AG04450 (cell line): ENCODE results near the gene PTPRG. TPM values are rescaled to one million over a fixed set of nuclear protein-coding genes. Genes with fewer than 3 reads are reported as not detected.

Experiments
- CTCF ChIA-PET: fragments of 300-600, 350-600 bp; formaldehyde crosslinking; extraction: SDS; loops from one replicate; lab custom pipeline; 2022; ENCODE audit warnings: antibody characterized with exemption, inconsistent platforms; lab: Charles Lee
- POLR2A ChIA-PET: fragments of 350-600 bp; formaldehyde crosslinking; extraction: SDS; loops from one replicate; lab custom pipeline; 2021; ENCODE audit warnings: antibody characterized with exemption, inconsistent platforms; lab: Yijun Ruan, JAX
- DNase-seq: peaks from one replicate; pipeline ENCODE4 v3.0.0-alpha.2; 2011; ENCODE audit warnings: low read depth, low spot score
- H3K27ac ChIP-seq: one replicate; pipeline ENCODE4 v1.5.1; 2012; ENCODE audit warnings: low read depth, low read length, control low read depth
- H3K27me3 ChIP-seq: one replicate; pipeline ENCODE4 v1.6.0; 2012; ENCODE audit warnings: low read length; ENCODE audit not compliant: control insufficient read depth, insufficient read depth
- H3K4me3 ChIP-seq: 2 replicates; pipeline ENCODE4 v1.5.1; 2011; ENCODE audit warnings: mild to moderate bottlenecking, low read depth, low read length, control low read depth
- H3K9me3 ChIP-seq: 2 replicates; pipeline ENCODE4 v1.5.1; 2012; ENCODE audit warnings: low read length; ENCODE audit not compliant: control insufficient read depth, insufficient read depth
- polyA plus RNA-seq: library from polyadenylated mRNA; depleted of rRNA; stranded (reverse); fragments of >200 nt; gene quantifications from 2 replicates; pipeline ENCODE4 v1.2.3, GENCODE V29; 2011
- TF ChIP-seq, protein P1 (sequence below): IDR thresholded peaks from 2 replicates; pipeline ENCODE4 v1.5.1; 2011; ENCODE audit warnings: low read depth, low read length, control low read depth, inconsistent platforms

PTPRG gene
- polyA plus RNA-seq, 1 experiment = 26.5 TPM

DNA sequence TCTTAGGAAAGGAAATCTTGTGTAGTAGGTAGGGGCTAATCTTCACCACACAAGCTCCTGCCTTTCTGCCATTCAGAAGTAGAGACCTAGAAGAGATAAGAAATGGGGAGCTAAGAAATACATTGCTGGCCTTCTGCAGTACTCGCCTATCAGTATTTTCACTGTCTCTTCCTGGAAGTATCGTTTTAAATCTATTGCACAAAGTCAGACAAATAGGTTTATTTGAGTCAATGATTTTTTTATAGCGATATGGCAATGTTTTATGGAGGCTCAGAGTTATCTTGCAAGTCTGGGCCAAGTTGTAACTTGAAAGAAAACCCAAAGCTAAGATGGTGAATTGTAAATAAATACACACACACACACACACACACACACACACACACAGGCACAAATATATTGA is 103.8 kb downstream of the PTPRG start:
- no peaks in the 10 kb centered on the region for H3K27me3 ChIP-seq
- H3K27ac ChIP-seq = no peak overlapping the region
- H3K4me3 ChIP-seq = no peak overlapping the region
- TF ChIP-seq, protein P1, sequence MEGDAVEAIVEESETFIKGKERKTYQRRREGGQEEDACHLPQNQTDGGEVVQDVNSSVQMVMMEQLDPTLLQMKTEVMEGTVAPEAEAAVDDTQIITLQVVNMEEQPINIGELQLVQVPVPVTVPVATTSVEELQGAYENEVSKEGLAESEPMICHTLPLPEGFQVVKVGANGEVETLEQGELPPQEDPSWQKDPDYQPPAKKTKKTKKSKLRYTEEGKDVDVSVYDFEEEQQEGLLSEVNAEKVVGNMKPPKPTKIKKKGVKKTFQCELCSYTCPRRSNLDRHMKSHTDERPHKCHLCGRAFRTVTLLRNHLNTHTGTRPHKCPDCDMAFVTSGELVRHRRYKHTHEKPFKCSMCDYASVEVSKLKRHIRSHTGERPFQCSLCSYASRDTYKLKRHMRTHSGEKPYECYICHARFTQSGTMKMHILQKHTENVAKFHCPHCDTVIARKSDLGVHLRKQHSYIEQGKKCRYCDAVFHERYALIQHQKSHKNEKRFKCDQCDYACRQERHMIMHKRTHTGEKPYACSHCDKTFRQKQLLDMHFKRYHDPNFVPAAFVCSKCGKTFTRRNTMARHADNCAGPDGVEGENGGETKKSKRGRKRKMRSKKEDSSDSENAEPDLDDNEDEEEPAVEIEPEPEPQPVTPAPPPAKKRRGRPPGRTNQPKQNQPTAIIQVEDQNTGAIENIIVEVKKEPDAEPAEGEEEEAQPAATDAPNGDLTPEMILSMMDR = no peak
- POLR2A ChIA-PET = no interaction called here
- CTCF ChIA-PET = interaction anchor here (0.6 to 0.8 kb wide), 2 partner anchors 13 to 181 kb away, joined by 3 read pairs; no protein-coding TSS in a partner anchor
- H3K9me3 ChIP-seq = no peaks in the 10 kb centered on the region
- DNase-seq = no peak

DNA sequence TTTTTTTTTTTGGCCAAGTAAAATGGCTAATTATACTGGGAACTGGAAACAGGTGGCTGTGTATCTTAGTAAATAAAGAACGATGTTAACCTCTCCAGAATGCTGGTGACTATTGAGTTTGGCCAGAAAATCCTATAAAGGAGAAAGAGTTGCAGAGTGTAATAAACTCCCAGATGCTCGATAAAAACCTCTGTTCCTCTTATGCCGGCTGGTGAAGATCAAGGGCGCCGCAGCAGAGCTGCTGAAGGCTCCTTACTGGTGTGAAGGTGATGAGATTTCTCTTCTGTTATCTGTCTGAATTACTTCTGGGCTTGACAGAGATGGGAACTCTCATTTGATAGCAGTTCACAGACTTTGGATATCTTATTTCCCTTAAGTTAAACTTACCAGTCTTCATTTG is 104.6 kb downstream of the PTPRG start:
- TF ChIP-seq, protein P1 = no peak
- H3K27ac ChIP-seq = no peak overlapping the region
- H3K27me3 ChIP-seq = no peaks in the 10 kb centered on the region
- no peak overlapping the region for H3K4me3 ChIP-seq
- CTCF ChIA-PET = interaction anchor here (0.6 to 0.8 kb wide), 2 partner anchors 12 to 180 kb away, joined by 3 read pairs; no protein-coding TSS in a partner anchor
- POLR2A ChIA-PET = no interaction called here
- no peak for DNase-seq
- H3K9me3 ChIP-seq = no peaks in the 10 kb centered on the region

DNA sequence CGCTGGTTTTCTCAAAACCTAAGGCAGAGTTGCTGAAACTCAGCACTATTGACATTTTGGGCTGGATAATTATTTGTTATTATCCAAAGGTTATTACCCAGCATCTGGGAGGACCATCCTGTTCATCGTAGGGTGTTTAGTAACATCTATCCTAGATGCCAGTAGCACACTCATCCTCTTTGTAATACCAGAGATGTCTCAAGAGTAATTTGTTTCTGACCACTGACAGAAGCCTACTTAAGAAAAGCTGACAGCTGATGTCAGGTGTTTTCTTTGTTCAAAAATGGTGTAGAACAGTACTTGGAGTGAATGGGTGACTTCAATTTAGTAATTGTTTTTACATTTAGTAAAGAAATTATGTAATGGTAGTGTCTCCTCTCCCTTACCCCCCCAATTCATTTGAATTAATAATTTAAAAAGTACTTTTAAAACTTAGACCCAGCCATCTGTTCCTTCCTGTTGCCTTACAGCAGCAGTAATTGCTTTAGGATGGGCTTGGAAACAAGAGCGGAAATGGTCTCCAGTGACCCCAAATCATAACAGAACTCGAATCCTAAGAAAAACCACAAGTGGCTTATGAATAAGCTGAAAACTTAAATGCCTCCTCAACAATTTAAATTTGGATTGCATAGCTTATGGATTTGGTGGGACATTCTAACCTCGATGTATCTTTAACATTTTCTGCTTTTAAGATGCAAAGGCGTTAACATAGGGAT is 105.4 kb downstream of the PTPRG start:
- H3K9me3 ChIP-seq = no peaks in the 10 kb centered on the region
- no peak overlapping the region for H3K4me3 ChIP-seq
- POLR2A ChIA-PET = no interaction called here
- CTCF ChIA-PET = interaction anchor here (0.6 kb wide), 1 partner anchor 101 kb away, joined by 3 read pairs; no protein-coding TSS in a partner anchor
- TF ChIP-seq, protein P1 = no peak
- H3K27ac ChIP-seq = no peak overlapping the region
- no peak for DNase-seq
- no peaks in the 10 kb centered on the region for H3K27me3 ChIP-seq

DNA sequence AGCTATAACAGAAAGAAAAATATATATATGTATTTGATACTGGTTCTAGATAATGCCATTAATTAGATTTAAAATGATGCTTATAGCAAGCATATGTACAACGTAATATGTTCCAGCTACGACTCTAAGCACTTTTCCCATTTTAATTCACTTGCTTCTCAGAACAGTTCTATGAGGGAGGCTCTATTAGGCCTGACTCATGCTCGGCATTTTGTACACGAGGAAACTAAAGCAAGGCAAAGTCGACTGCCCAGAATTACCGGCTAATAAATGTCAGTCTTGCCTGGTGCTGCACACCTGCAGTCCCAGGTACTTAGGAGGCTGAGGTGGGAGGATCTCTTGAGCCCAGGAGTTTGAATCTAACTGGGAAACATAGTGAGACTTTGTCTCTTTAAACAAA is 106.0 kb downstream of the PTPRG start:
- no peak for DNase-seq
- CTCF ChIA-PET = no interaction called here
- TF ChIP-seq, protein P1 = no peak

DNA sequence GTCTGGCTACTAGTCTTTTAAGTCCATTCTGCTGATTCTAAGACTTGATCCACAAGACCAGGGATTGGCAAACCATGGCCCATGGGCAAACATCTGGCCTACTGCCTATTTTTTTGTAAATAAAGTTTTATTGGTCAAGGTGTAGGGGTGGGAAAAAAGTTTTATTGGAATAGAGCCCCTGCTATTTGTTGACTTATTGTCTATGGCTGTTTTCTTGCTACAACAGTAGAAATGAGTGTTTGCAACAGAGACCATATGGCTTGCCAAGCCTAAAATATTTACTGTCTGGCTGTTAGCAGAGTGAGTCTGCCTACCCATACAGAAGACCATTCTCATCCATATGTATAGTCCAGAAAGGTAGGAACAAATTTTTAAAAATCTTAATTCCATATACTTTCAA is 106.4 kb downstream of the PTPRG start:
- Histone ChIP-seq H3K9me3 (no peaks in the 10 kb centered on the region; the same call in 1 of the 2 replicates), H3K27ac (no peak overlapping the region), H3K4me3 (no peak overlapping the region), H3K27me3 (no peaks in the 10 kb centered on the region)
- ChIA-PET POLR2A (no interaction called here), CTCF (no interaction called here)
- DNase-seq = no peak
- TF ChIP-seq, protein P1 = no peak

More for the DNA sequence above, 106.0 kb downstream of the PTPRG start:
- no peak overlapping the region for H3K27ac ChIP-seq
- H3K9me3 ChIP-seq = no peaks in the 10 kb centered on the region
- H3K27me3 ChIP-seq = no peaks in the 10 kb centered on the region
- POLR2A ChIA-PET = no interaction called here
- H3K4me3 ChIP-seq = no peak overlapping the region
